ENCODE data around the gene SUMF1. TPM values are rescaled to one million over a fixed set of nuclear protein-coding genes. Genes with fewer than 3 reads are reported as not detected.

The SUMF1 gene
- total RNA-seq, 1 experiment from 2014 or later, result 26.6 TPM

- TF ChIP-seq CTCF (IDR thresholded peaks at IDR 0.05 in 2 of 3, conservative IDR thresholded peaks at IDR 0.05 in 1 of 3; ENCODE audit: borderline replicate concordance in 1 of 3, insufficient read depth in 1 of 3, low read depth in 2 of 3, low read length in 2 of 3) (no peak), EZH2phosphoT487 (IDR thresholded peaks at IDR 0.05; ENCODE audit: borderline replicate concordance) (no peak), JUND (IDR thresholded peaks at IDR 0.05) (no peak), SIN3A (IDR thresholded peaks at IDR 0.05; ENCODE audit: low read depth) (no peak), TCF7L2 (IDR thresholded peaks at IDR 0.05; ENCODE audit: borderline replicate concordance, extremely low read depth, insufficient read depth, insufficient read length) (no peak), FOSL1 (IDR thresholded peaks at IDR 0.05; ENCODE audit: low read depth) (no peak), MAX (IDR thresholded peaks at IDR 0.05) (no peak), POLR2AphosphoS5 (IDR thresholded peaks at IDR 0.05; ENCODE audit: low read depth, low read length) (no peak), SRF (IDR thresholded peaks at IDR 0.05; ENCODE audit: low read depth) (no peak), CBX3 (IDR thresholded peaks at IDR 0.05; ENCODE audit: low read depth) (no peak), RAD21 (IDR thresholded peaks at IDR 0.05; ENCODE audit: low read depth) (no peak)
These were observed 4.6 kb downstream of the SUMF1 start (continued) for GRCh38 chr3:4462369-4463040.

GRCh38 chr3:4461468-4462090 lies 5.5 kb downstream of the SUMF1 start:
- H3K9me3 ChIP-seq (ENCODE audit: control insufficient read depth in 1 of 2, insufficient read depth in 1 of 2, low read depth in 1 of 2, low read length in 2 of 2), result no peaks in the 10 kb centered on the region
- no peak for ATAC-seq
- no peaks in the 10 kb centered on the region; the same call in 1 of the 2 replicates for H3K79me2 ChIP-seq (ENCODE audit: insufficient read depth, low read length)
- H4K20me1 ChIP-seq (ENCODE audit: insufficient read depth), result no peaks in the 10 kb centered on the region
- no peak overlapping the region for H3K27ac ChIP-seq (ENCODE audit: low read depth, low read length)
- H3K4me1 ChIP-seq (ENCODE audit: control insufficient read depth in 1 of 2, insufficient read depth in 2 of 2, low read length in 2 of 2), result peaks cover 0 to 4% of the 10 kb centered on the region in 2 experiments; a peak in 2 of 4 replicates
- no TSS peak for BruUV-seq (replicated peaks)
- intact Hi-C loops (cut with micrococcal nuclease), result no loop called here
- ChIA-PET POLR2A (interaction anchor here (1.3 kb wide), 1 partner anchor 32 kb away, joined by 3 read pairs; the partner anchor contains the start of gene ITPR1), RAD21 (ENCODE audit: low non-redundant PET in 1 of 2, low total read pairs in 2 of 2, uncharacterized antibody in 2 of 2, unreplicated experiment in 2 of 2) (no interaction called here), CTCF (no interaction called here)
- no peak for DNase-seq (ENCODE audit: low read depth, low spot score)
- no peak overlapping the region for H3K4me3 ChIP-seq (replicated peaks in 1 of 2; ENCODE audit: low read depth in 1 of 2, low read length in 2 of 2)
- H3K4me2 ChIP-seq (ENCODE audit: low read length), result no peak overlapping the region
- no peak overlapping the region for H3K9ac ChIP-seq (ENCODE audit: low read length)
- H3K36me3 ChIP-seq (ENCODE audit: control insufficient read depth in 1 of 2, insufficient read depth in 2 of 2, low read length in 2 of 2), result no peaks in the 10 kb centered on the region
- no peaks in the 10 kb centered on the region for H3K27me3 ChIP-seq (ENCODE audit: insufficient read depth, low read length)
- no peak overlapping the region for H2AFZ ChIP-seq (ENCODE audit: low read depth, low read length, poor library complexity, severe bottlenecking)
- H3K9me2 ChIP-seq (ENCODE audit: insufficient read depth), result no peaks in the 10 kb centered on the region
- no peak for TF ChIP-seq SP1 (IDR thresholded peaks at IDR 0.05; ENCODE audit: low read depth)
- TF ChIP-seq CTCF (IDR thresholded peaks at IDR 0.05 in 2 of 3, conservative IDR thresholded peaks at IDR 0.05 in 1 of 3; ENCODE audit: borderline replicate concordance in 1 of 3, insufficient read depth in 1 of 3, low read depth in 2 of 3, low read length in 2 of 3), result no peak
- TF ChIP-seq ATF3 (IDR thresholded peaks at IDR 0.05), result no peak
- TF ChIP-seq CBX3 (IDR thresholded peaks at IDR 0.05; ENCODE audit: low read depth), result no peak
- no peak for TF ChIP-seq TCF7L2 (IDR thresholded peaks at IDR 0.05; ENCODE audit: borderline replicate concordance, extremely low read depth, insufficient read depth, insufficient read length)
- TF ChIP-seq REST (IDR thresholded peaks at IDR 0.05; ENCODE audit: low read depth), result no peak
